IPS-NIHi7 (cell line): Measurements from ENCODE around the gene PRKAR2B.

Source experiments
- DNase-seq: peaks from one replicate; pipeline ENCODE4 v3.0.0; 2012; ENCODE audit warnings: mixed read lengths; ENCODE audit errors: extremely low spot score

PRKAR2B gene

GRCh38 chr7:107185716-107186115 lies 141.2 kb downstream of the PRKAR2B start:
- DNase-seq = no peak

GRCh38 chr7:107186240-107186639 lies 141.7 kb downstream of the PRKAR2B start:
- DNase-seq = no peak

- no peak for DNase-seq
These were observed 143.3 kb downstream of the PRKAR2B start for GRCh38 chr7:107187774-107188173.

GRCh38 chr7:107190090-107190489 lies 145.6 kb downstream of the PRKAR2B start:
- no peak for DNase-seq

- no peak for DNase-seq
These were observed 149.5 kb downstream of the PRKAR2B start for GRCh38 chr7:107194052-107194451.

- no peak for DNase-seq
These were observed 152.5 kb downstream of the PRKAR2B start for GRCh38 chr7:107196834-107197610.

- peak; percentile 71 for DNase-seq
These were observed 157.4 kb downstream of the PRKAR2B start for GRCh38 chr7:107201795-107202450.

- DNase-seq = no peak
These were observed 159.1 kb downstream of the PRKAR2B start for GRCh38 chr7:107203607-107204006.

- DNase-seq = no peak
These were observed 161.6 kb downstream of the PRKAR2B start for GRCh38 chr7:107206136-107206535.

- DNase-seq = no peak
These were observed 162.2 kb downstream of the PRKAR2B start for GRCh38 chr7:107206706-107207105.

- DNase-seq = no peak
These were observed 163.0 kb downstream of the PRKAR2B start for GRCh38 chr7:107207459-107207858.

GRCh38 chr7:107208024-107208521 lies 163.6 kb downstream of the PRKAR2B start:
- DNase-seq = no peak

GRCh38 chr7:107208563-107208962 lies 164.1 kb downstream of the PRKAR2B start:
- DNase-seq = no peak

- no peak for DNase-seq
These were observed 165.1 kb downstream of the PRKAR2B start for GRCh38 chr7:107209565-107209964.

GRCh38 chr7:107210400-107210799 lies 165.9 kb downstream of the PRKAR2B start:
- peak; percentile 18 for DNase-seq
